ENCODE measurements around the gene TTC23.

GRCh38 chr15:99096894-99097426, 152.4 kb downstream of the TTC23 start:
- TF ChIP-seq POLR2A (IDR thresholded peaks at IDR 0.05) (no peak), CTCF (IDR thresholded peaks at IDR 0.05) (no peak), EP300 (IDR thresholded peaks at IDR 0.05) (peak in 3 of 4 donors; percentile 43 to 97 (median 82))
